Medulla oblongata (tissue), 1 donor: ENCODE measurements around the gene SLC25A28.

Experiments
- DNase-seq: peaks from one replicate; pipeline ENCODE4 v3.0.0-alpha.2; 2015; ENCODE audit errors: extremely low spot score

The SLC25A28 gene, protein sequence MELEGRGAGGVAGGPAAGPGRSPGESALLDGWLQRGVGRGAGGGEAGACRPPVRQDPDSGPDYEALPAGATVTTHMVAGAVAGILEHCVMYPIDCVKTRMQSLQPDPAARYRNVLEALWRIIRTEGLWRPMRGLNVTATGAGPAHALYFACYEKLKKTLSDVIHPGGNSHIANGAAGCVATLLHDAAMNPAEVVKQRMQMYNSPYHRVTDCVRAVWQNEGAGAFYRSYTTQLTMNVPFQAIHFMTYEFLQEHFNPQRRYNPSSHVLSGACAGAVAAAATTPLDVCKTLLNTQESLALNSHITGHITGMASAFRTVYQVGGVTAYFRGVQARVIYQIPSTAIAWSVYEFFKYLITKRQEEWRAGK

DNA sequence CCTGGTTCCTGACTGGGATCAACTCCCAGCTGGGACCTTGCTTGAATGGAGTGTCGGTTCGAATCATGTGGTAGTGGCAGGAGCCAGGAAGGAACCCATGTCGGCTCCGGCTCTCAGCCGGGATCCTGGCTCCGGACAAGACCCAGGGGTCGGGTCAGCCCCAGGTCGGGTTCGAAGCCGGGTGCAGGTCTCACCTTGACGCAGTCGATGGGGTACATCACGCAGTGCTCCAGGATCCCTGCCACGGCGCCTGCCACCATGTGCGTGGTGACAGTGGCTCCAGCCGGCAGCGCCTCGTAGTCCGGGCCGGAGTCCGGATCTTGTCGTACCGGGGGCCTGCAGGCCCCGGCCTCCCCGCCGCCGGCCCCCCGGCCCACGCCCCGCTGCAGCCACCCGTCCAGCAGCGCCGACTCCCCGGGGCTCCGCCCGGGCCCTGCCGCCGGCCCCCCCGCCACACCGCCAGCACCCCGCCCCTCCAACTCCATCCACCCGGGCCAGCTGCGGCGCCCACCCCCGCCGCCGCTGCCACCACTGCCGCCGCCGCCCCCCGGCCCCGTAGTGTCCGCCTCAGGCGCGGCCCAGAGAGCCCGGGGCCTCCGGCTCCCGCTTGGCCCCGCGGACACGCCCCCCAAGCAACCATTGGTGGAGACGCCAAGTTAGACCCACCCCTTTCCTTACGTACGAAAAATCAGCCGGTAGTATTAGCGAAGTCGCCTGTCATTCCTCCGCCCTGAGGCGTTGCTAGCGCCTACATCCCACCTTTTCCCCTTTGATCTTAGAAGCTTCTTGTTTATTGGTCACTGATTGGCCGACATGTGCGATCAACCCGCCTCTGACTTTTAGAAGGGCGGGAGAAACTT, at the start of gene SLC25A28:
TSS of gene SLC25A28 (minus strand) at position 589 of the 860 bp plus-strand sequence. CDS start at position 485, 104 bp downstream.
- DNase-seq: peak; percentile 100

DNA sequence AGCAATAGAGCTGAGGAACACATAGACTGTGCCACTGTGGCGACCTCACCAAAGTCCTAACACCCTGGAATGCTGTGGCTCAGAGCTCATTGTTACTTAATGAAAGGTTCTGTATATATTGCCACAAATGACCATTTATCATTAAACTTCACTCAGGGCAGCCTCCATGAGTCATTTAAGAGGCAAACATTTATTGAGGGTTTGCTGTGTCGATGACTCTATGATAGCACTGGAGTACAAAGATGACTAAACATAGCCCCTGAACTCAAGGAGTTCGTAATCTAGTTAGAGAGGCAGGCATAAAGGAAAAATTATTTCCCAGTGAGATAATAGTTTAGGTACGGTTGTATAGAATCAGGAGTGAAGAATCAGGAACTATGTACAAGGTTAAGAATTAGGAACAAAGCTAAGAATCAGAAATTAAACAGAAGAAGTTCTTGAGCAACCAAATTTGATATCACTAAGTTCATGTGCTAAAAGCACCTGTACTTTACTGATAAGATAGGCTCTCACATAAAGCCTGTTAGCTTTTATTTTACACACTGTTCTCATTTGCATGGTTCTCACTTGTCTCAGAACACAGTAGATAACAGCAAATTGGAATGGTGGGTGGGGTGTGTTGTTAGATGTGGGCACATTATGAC, 47.0 kb upstream of the SLC25A28 start:
- no peak for DNase-seq

DNA sequence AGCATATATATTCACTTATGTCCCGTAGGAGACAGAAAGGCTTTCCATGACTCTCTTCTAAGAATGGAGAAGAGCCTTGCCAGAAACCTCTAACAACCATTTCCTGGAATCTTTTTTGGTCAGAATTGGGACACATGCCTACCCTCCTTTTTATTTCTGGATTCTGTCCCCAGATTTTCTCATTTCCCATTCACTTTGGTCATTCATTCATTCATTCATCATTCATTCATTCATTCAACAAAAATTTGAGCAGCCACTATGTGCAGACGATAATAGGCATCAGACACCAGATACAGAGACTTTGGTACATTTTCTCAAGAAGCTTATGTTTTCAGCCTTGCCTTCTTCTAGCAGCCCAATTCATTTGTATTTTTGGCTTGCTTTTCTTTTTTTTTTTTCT, 45.1 kb upstream of the SLC25A28 start:
- no peak for DNase-seq

DNA sequence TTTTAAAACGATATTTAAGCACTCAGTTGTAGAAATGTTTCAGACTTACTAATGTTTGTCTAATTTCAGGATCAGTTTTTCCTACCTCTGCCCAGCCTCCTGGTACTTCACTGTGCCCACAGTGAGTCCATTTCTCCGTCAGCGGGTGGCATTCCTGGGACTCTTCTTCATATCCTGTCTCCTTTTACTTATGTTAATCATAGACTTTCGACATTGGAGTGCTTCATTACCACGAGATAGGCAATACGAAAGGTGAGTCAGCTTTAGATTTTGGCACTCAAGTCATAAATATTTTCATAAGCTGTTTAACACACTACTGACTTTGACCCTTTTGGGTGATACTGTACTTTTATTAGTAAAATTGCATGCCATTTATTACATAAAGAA, 41.1 kb upstream of the SLC25A28 start:
- no peak for DNase-seq

DNA sequence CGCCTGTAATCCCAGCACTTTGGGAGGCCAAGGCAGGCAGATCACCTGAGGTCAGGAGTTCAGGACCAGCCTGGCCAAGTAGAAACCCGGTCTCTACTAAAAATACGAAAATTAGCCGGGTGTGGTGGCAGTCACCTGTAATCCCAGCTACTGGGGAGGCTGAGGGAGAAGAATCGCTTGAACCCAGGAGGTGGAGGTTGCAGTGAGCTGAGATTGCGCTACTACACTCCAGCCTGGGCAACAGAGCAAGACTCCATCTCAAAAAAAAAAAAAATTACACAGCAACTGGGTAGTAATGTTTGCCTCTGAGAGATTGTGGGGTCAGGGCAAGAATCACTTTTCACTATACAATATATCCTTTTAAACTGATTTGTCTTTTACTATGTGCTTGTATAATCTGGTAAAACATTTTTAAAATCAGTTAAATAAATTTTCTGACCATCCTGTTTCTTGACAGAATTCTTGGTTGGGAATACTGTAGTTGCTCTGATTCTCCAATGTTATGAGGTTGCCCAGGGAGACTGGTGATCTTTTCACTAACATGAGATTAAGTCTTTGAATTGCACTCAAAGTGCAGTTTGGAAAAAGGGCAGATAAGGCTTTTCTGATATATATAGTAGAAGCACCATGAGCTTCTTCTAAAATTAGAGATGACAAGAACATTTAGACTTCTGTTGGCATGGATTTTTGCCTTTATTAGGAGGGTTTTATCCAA, 40.6 kb upstream of the SLC25A28 start:
- no peak for DNase-seq

DNA sequence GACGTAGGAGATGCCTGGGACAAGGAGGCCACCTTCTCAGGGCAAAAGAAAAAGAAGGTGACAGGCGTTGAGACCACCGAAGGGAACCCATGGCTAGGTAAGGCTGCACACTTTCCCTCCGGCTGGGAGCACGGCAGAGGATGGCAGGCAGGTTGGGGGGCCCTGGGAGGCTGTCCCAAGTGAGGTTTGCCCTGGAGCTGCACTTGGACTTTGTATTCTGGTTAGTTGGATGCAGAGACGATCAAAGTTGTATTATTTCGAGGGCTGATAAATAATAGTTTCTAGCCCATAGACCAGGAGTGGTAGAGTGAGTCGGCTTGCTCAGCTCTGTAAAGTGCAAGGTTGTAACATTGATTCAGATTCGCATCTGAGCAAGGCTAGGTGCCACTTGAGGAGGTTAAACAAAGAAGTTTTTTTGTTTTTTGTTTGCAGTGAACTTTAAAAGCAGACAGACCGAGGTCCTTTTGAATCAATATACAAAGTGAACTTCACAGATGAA, 39.7 kb upstream of the SLC25A28 start:
- no peak for DNase-seq

DNA sequence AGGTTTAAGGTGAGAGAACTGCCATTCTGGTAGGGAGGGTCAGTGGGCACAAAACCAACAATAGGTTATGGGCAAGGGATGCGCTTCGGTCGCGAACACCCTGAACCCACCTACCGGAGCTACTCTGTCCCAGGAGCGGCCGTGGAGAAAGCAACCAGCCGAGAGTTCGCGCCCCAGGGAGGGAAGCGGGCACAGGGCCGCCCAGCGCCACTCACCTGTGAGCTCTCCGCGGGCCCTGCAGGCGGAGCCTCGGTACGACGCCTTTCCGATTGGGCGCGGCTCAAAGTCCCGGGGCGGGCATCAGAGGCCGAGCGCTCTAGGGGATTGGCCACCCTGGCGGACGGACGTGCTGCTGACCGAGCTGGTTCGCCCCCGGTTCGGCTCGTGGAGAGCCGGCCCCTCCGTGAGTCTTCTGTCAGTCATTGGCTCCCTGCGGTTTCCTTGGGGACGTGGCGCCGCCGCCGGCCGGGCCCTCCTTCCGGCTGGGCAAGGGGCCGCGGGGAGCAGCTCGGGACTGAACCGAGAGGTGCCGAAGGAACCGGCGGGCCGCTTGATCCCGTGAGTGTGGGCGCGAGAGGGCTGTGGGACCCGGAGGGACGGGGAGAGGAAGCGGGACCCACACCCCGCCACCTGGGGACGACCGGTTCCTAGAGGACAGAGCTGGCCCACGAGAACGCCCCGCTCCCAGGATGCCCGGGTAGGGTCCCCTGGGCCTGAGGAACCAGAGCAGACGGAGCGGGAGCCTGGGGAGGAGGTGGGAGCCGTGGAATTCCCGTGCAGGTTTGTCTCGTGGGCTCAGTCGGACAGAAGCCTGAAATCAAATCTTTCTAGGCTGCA, 39.0 kb upstream of the SLC25A28 start, which contains the start of gene ENTPD7:
TSS of gene ENTPD7 (plus strand) at position 479 of the 837 bp plus-strand sequence. CDS start 448 bp downstream, outside the sequence.
- peak; percentile 94 for DNase-seq

DNA sequence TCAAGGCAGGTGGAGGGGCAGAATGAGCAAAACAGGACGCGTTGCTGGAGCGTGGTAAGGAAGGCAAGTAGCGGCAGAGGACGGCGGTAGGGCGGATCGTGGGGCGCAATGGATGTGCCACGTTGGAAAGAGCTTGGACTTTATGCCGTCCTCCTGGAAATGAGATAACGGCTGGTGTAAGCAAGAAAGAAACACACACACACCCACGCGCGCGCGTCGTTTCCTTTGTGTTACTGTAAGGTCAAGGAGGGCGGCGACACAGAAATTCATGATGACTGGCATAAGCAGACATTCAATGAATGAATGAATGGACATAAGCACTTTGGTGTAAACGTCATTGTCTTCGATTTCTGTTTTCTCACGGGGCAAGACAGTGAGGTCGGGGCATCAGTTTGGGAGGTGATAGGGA, 38.4 kb upstream of the SLC25A28 start:
- DNase-seq: no peak

DNA sequence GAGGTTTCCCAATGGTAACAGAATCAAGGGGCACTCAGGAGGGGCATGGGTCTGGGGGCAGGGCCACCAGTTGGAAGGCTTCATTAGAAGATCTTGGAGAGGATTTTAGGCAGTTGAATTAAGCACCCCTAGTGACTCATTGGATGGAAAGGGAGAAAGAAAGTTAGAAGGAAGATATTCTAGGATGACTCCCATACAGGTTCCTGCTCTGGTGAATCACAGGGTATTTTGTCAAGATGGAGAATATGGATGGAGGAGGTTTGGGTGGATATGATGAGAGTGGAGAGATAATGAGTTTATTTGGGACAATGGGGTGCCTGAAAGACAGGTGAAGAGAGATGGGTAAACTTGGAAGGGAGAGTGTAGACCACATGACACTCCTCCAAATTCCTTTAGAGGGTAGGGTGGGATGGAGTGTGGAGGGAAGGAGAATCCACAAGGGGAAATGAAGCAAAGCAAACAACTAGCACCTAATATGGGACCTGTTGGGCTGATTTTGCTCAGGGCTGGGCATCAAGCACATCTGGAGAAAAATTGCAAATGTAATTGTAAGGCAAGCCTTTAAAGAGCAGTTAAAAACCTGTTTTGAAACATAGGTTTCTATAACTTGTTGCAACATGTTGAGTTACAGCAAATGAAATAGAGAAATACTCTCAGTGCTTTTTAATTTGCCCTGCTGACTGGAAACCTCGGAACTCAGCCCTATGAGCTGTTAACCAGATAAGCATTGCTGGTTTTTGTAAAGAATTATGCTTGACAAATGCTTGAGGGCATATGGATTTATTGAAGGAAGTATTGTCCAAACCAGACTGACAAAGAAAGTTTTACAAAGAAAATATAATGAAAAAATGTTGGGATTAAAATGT, 36.2 kb upstream of the SLC25A28 start:
- DNase-seq: no peak

DNA sequence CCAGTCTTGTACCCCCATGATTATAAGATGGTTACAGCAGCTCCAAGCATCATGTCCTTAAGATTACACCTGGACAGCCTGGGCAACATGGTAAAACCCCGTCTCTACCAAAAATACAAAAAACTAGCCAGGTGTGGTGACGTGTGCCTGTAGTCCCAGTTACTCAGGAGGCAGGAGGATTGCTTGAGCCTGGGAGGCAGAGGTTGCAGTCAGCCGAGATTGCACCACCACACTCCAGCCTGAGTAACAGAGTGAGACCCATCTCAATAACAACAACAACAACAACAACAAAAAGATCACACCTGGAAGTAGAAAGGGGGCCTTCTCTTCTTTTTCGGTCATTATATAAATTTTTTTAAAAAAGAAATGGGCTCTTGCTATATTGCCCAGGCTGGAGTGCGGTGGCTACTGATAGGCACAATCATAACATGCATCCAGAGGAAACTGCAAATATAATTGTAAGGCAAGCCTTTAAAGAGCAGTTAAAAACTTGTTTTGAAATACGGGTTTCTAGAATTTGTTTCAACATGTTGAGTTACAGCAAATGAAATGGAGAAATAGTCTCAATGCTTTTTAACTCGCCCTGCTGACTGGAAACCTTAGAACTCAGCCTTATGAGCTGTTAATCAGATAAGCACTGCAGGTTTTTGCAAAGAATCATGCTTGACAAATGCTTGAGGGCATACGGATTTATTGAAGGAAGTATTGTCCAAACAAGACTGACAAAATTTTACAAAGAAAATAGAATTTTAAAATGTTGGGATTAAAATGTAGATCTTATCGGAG, 34.3 kb upstream of the SLC25A28 start:
- no peak for DNase-seq

DNA sequence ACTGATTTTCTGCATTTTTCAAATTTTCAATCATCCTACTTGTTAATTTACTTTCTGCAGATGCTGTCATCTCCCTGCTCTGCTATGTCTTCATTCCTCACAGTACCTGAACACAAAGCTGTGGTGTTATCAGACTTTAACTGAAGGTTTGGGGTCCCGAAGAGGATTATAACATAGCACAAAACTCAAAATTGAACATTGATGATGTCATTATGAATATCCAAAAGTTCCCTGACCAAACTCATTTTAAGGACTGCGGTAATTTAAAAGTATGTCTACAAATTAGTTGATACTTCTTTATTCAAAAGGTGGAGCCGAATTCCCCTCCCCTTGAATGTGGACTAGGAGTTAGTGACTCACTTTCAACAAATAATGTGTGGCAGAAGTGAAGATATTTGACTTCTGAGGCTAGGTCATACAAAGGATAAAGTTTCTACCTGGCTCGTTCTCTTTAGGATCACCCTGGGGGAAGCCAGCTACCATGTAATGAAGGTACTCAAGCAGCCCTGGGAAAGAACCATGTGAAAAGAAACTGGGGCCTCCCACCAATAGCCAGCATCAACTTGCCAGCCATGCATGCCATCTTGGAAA, 32.7 kb upstream of the SLC25A28 start:
- DNase-seq: no peak

DNA sequence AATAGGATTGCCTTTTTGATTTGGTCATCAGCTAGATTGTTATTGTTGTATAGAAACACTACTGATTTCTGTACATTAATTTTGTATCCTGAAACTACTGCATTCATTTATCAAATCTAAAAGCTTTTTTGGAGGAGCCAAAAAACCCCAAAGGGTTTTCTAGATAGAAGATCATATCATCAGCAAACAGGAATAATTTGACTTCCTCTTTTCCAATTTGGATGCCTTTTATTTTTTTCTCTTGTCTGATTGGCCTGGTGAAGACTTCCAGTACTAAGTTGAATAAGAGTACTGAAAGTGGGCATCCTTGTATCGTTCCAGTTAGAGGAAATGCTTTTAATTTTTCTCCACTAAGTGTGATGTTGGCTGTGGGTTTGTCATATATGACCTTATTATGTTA, 28.5 kb upstream of the SLC25A28 start:
- no peak for DNase-seq

DNA sequence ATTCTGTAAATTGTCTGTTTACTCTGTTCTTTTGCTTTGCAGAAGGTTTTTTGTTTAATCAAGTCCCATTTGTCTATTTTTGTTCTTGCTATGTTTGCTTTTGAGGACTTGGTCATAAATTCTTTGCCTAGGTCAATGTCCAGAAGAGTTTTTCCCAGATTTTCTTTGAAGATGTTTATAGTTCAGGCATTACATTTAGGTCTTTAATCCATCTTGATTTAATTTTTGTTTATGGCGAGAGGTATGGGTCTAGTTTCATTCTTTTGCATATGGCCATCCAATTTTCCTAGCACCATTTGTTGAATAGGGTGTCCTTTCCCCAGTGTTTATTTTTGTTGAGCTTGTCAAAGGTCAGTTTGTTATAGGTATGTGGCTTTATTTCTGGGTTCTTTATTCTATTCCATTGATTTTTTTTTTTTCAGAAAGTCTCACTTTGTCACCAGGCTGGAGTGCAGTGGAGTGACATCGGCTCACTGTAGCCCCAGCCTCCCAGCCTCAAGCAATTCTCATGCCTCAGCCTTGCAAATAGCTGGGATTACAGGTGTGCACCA, 27.4 kb upstream of the SLC25A28 start:
- no peak for DNase-seq

DNA sequence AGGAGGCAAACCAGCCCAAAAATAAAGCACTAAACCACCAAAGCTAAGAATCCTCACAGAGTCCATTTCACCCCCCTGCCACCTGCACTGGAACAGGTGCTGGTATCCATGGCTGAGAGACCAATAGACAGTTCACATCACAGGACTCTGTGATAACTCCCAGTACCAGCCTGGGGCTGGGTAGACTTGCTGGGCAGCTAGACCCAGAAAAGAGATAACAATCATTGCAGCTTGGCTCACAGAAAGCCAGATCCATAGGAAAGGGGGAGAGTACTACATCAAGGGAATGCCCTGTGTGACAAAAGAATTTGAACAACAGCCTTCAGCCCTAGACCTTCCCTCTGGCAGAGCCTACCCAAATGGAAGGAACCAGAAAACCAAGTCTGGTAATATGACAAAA, 13.6 kb upstream of the SLC25A28 start:
- no peak for DNase-seq

DNA sequence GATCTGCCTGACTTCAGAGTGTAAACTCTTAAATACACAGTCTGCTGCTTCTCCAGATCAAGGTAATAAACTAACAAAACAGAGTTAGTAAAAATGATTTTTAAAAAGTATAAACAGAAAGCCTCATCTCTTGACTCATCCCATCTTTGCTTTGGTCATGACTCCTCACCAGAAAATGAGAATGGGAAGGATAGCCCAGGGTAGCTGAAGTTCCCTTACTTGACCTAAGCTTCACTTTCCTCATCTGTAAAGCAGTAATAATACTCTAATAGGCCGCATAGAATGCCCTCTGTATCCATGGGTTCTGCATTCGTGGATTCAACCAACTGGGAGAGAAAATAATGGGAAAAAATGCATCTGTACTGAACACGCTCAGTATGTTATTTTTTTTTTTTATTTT, 11.3 kb upstream of the SLC25A28 start:
- DNase-seq: no peak

DNA sequence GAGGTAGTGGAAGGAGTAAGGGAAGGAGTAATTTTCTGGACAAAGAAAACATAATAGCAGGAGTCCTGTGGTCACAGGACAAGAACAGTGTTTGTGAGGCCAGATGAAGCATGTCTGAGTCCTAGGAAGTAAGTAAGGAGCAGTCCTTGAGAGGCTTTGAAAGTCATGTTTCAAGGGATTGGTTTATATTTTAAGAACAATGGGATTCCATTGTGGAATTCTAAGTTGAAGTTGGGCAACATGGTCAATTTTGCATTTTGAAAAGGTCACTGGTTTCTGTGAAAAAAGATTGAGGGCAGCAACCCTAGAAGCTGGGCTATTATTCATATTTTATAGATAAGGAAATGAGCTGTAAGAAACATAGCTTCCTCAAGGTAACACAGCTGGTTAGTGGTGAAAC, 10.8 kb upstream of the SLC25A28 start:
- no peak for DNase-seq

DNA sequence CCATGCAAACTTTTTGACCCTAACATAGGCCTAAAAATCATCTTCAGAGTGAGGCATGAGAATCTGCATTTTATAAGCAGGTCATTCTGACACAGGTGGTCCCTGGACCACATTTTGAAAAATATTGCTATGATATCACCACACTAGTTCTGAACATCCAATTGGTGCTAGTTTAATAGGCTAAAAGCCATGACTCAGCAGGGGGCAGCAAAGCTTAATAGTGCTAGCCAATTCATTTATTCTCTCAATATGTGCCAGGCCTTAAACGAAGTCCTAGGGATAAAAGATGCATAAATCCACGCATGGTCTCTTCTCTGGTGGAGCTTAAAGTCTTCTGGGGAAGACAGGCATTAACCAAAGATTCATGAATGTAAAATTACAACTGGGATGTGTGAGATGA, 10.2 kb upstream of the SLC25A28 start:
- DNase-seq: no peak

DNA sequence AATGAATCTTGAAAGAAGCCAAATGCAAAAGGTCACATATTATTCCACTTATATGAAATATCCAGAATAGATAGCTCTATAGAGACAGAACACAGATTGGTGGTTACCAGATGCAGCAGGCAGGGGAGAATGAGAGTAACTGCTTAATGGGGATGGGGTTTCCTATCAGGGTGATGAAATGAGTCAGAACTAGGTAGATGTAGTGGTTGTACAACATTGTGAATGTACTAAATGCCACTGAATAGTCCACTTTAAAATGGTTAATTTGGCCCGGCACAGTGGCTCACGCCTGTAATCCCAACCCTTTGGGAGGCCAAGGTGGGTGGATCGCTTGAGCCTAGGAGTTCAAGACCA, 9.4 kb upstream of the SLC25A28 start:
- no peak for DNase-seq
